SU-DHL-6 (cell line): ENCODE measurements around the gene SLC28A3.

Source experiments
- EZH2phosphoT487 ChIP-seq: fragments of 200-600 bp; sonication (generic), shearing (Covaris generic); conservative IDR thresholded peaks from 2 replicates; pipeline ENCODE4 v1.6.1; 2018; ENCODE audit warnings: mild to moderate bottlenecking, antibody characterized with exemption, low read length, moderate library complexity, mixed read lengths
- TF ChIP-seq, protein P1 (sequence below): fragments of 200-600 bp; sonication (generic); IDR thresholded peaks from one replicate; pipeline ENCODE4 v1.5.1; 2017; ENCODE audit warnings: antibody characterized with exemption, mild to moderate bottlenecking, low read length, moderate library complexity; ENCODE audit not compliant: insufficient read depth, poor library complexity, severe bottlenecking

DNA sequence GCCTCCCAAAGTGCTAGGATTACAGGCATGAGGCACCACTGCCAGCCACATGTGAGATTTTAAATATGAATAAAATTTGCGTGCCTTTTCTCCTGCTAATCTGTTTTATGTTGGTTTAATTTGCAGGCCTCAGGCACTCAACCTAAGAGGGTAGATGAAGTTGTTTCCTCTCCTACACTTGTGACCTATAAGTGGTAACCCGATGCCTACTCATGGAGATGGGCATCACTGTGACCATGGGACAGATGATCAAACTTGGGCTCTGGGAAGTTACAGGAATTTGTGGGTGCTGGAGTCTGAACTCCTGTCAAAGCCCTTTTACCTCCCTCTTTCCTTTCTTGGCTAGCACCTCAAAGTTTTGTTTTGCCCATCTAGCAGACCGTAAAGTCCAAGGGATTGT lies 1.1 kb downstream of the SLC28A3 start:
- TF ChIP-seq, protein P1, sequence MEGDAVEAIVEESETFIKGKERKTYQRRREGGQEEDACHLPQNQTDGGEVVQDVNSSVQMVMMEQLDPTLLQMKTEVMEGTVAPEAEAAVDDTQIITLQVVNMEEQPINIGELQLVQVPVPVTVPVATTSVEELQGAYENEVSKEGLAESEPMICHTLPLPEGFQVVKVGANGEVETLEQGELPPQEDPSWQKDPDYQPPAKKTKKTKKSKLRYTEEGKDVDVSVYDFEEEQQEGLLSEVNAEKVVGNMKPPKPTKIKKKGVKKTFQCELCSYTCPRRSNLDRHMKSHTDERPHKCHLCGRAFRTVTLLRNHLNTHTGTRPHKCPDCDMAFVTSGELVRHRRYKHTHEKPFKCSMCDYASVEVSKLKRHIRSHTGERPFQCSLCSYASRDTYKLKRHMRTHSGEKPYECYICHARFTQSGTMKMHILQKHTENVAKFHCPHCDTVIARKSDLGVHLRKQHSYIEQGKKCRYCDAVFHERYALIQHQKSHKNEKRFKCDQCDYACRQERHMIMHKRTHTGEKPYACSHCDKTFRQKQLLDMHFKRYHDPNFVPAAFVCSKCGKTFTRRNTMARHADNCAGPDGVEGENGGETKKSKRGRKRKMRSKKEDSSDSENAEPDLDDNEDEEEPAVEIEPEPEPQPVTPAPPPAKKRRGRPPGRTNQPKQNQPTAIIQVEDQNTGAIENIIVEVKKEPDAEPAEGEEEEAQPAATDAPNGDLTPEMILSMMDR: no peak
- TF ChIP-seq EZH2phosphoT487: no peak
